ENCODE results near the gene POPDC3.
"Not testable (repeated sequence)": the region's sequence is repeated elsewhere in the genome, so short reads cannot be mapped to it uniquely, and the experiment has no call there.

Gene POPDC3

DNA sequence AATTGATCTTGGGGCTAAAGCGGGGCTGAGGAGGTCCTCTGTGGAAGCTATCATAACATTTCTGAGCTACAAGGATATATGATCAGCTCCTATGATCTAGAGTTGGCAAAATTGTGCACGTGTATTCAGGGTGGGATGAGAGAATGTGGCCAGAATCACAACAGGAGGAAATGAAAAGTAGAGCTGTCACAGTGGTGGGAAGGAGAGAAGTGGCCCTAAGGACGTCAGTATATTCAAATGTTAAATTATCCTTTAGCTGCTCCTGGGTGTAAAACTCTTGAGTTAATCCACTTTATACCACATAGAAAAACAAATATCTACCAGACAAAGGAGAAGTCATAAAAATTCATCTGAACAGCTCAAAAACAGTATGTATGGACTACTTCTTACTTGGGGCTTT lies 14.8 kb upstream of the POPDC3 start:
- DNase-seq: no peak

GRCh38 chr6:105194106-105194505 lies 14.3 kb upstream of the POPDC3 start:
- DNase-seq: no peak

DNA sequence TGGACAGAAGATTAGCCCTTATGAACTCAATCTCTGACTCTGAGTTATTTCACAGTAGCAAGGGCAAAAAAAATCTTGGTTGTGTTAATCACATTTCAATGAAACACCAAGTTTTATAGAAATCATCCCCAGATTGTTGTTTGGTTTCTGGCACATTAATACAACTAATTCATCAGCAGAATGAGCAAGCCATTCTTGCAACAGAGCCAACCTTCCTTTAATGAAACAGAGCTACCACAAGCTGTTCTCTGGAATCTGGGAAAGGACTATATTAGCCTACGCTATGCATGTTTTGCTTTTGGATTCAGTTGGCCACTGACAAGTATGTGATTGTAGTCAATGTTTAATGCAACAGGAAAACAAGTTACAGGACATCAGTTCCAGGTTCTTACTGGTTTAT lies 13.8 kb upstream of the POPDC3 start:
- peak; percentile 90 for DNase-seq

DNA sequence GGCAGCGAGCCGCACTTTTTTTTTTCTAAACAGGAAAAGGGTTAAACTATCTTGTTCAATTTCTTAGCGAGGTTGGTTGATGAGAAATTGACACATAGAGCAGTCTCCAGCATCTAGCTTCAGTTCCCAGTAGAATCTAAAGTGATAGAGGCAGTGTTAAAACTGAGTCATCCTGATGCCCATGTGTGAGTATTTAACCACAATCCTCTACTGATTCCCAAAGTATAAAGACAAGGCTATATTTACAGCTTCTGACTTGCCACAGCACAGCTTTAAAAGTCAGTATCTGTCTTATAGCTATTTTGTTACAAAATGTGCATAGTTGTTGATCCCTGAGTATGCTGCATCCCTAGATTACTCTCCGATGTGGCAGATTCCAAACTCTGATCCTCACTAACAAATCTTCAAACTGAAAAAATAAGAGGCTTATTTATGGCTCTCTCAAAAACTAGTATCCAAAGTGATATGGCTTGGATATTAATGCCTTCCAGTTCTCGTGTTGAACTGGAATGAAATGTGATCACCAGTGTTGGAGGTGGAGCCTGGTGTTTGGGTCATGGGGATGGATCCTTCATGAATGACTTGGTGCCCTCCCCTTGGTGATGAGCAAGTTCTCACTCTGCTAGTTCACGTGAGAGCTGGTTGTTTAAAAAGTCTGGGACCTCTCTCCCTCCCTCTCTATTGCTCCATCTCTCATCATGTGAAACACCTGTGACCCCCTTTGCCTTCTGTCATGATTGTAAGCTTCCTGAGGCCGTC lies 13.1 kb upstream of the POPDC3 start:
- DNase-seq: peak; percentile 87

DNA sequence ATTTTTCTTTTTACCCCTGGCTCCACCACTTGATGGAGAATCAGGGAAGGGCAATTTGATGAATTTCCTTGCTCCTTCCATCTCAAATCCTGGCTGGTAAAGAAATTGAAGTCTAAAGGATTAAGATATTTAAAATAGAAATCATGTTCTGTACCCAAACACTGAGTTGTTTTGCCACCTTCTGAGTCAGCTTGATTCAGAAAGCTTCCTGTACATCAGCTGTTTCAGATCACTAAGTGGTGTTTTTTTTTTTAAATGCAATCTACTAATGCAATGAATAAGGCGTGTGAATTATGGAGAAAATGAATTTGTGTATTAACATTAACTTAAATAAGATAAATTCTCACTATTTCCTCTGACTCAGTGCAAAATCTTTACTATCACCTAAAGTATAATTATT lies 11.5 kb upstream of the POPDC3 start:
- DNase-seq: no peak

DNA sequence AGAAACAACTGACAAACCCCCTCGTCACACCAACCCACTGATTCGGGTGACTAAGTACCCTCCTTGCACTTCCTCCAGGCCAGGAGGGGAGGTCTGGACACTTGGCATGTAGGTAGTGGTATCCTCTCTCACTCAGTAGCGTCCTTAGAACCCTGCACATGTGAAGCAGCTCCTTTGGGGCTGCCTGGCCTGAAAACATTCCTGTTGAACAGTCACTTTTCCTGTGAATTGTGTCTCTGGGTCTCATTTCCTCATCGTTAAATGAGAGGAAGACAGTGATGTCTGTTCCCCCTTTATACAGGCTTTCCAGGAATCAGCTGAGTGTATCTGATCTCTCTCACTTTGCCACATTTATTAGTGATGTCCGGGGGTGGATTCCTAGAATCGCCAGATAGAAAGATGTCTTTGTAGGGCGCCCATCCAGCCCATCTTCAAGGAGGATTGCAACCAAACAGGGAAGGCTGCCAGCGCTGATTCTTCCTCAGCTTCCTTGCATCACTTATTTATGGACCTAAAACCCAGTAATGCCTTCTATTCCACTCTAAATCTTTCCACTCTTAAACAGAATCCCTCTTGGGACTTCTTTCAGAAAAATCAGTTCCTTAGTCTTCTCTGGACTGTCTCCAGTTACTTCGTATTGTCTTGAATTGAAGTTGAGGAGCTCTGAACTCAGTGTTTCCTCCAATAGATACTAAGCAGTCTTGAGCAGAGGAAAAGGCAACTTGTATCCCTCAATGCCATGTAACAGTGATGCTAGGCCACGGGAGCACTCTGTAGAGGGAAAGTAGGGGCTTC lies 9.4 kb upstream of the POPDC3 start:
- no peak for DNase-seq

DNA sequence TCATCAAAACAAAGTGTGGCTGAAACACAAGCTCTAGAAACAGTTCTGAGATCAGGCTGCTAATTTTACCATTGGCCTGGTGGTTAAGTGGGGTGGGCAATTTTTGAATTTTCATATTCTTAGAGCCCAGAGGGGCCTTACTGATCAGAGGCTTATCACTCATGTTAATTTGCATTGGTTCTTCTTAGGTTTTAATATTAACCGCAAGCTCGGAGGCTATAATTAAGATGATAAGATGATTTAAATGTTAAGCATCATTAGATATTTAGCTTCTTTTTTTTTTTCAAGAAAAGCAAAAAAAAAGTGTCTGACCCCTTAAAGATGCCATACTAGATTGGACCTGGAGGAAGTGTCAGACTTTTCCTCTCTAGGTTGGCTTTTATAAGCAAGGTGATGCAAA lies 8.4 kb upstream of the POPDC3 start:
- no peak for DNase-seq

DNA sequence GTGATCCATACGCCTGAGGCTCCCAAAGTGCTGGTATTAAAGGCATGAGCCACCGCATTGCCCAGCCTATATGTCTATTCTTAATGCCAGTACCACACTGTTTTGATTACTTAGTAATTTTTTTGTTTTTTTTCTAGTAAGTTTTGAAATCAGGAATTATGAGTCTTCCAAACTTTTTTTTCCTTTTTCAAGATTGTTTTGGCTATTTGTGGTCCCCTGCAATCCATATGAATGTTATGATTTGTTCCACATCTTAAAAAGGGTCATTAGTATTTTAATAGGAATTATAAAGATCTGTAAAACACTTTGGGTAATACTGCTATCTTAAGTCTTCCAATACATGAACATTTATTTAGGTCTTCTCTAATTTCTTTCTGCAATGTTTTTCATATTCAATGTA lies 6.8 kb upstream of the POPDC3 start:
- no peak for DNase-seq

- peak; percentile 67 for DNase-seq
Observed at GRCh38 chr6:105184921-105185320, 5.1 kb upstream of the POPDC3 start.

DNA sequence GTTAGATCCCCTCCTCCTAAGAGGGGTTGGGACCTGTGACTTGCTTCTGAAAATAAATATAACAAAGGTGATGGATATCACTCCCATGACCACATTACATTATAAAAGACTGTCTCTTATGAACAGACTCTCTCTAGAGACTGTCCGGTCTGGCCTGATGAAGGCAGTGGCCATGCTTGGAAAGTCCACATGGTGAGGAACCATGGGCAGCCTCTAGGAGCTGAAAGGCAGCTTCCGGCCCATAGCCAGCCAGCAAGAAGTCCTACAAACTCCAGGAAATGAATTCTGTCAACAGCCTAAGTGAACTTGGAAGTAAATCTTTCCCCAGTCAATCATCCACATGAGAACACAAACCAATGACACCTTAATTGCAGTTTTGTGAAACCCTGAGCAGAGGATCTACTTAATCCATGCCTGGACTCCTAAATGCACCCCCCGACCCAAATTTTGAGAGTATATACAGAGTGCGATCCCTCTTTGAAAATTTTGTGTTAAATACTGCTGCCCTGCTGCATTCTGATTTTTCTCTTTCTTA lies 2.2 kb upstream of the POPDC3 start:
- DNase-seq: no peak

DNA sequence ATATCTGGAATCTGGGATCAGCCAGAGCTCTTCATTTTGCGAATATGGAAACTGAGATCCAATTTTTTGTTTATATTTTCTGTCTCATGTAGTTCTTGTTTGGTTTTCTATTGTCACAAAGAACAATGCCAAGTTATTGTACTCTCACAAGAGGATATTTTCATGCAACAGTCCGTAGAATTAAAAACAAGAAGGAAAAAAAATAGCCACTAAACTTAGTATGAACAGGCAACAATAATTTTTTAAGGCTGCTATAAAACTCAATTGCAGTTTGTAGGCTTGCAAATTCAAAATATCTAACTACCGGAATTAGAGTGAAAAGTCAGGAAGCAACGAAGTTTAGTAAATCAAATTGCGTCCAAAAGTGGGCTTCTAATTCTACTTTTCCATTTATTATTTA lies 1.2 kb downstream of the POPDC3 start:
- DNase-seq: no peak

DNA sequence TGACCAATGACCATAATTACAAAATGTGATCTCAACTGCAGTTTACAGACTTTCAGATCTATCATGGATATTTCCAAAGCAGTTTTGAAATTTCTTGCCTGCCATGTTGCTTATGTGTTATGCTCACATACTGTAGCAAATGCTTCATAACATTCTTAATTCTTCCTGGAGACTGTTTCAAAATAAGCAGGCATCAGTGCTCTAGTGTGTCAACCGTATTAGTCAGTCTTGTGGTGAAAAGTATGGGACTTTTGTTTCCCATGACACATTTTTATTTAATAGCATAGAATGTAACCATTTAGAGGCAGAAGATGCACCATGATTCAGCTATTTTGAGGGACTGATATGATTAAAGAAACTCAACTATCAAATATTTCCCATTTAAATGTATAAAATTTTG lies 1.7 kb downstream of the POPDC3 start:
- DNase-seq: peak; percentile 91

DNA sequence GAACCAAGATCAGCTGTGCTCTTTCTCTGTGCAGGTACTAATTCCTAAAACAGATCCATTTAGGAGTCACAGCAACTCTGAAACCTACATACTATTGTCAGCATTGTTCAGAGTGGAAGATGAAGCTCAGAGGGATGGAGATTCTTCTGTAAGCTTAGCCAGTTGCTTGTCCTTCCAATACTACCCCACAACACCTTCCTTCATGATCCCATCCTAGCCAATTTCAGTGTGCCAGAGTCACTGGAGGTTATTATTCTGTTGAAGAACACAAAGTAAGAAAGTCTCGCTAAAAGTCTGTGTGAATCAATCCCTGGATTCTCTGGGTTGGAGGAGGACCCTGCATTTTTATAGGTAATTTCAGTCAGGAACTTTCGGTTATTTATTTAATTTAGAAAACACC lies 2.3 kb downstream of the POPDC3 start:
- no peak for DNase-seq

DNA sequence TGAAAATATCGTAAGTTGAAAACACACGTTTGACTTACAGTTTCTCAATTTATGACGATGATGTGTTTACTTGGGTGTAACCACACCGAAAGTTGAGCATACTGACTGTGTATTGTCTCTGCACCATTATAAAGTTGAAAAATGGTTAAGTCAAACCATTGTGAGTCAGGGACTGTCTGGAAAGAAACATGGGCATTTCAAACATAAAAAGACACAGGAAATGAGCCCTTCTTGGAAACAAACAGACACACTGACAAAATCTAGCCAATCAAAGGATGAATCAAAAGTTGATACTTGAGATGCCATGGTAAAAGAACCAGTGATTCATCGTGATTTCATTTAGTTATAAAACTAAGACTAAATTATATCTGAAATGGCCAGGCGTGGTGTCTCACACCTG lies 5.3 kb downstream of the POPDC3 start:
- DNase-seq: peak; percentile 50

GRCh38 chr6:105172515-105172914 lies 7.3 kb downstream of the POPDC3 start:
- DNase-seq: not testable (repeated sequence)

- peak; percentile 52 for DNase-seq
Observed at GRCh38 chr6:105170059-105170458, 9.8 kb downstream of the POPDC3 start.

GRCh38 chr6:105167914-105168313 lies 11.9 kb downstream of the POPDC3 start:
- no peak for DNase-seq

DNA sequence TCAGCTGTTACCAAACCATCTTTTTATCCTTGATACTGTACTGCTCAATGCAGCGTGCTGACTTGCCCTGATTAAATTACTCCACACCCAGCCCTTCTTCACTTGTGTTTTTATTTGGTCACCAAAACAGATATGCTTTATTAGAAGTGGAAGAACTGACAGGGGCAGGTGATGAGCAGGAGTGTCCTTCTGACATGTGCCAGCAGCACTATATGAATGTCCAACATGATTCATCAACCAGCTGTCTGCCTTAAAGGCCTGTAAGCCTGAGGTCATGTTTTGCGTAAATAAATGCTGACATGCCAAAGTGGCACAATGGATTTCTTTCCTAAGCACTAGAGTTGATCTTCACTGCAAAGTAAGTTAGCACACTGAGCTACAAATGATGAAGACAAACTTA lies 15.4 kb downstream of the POPDC3 start:
- DNase-seq: peak; percentile 37

GRCh38 chr6:105163183-105163582 lies 16.6 kb downstream of the POPDC3 start:
- DNase-seq: peak; percentile 28

DNA sequence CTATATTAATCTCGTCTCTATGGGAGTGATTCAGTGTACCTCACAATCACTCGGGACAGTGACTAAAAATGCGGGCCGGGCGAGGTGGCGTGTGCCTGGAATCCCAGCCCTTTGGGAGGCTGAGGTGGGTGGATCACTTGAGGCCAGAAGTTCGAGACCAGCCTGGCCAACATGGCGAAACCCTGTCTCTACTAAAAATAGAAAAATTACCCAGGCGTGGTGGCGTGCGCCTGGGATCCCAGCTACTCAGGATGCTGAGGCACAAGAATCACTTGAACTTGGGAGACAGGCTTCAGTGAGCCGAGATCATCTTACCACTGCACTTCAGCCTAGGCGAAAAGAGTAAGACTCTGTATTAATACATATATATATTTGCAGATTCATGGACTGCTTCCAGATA lies 17.4 kb downstream of the POPDC3 start:
- no peak for DNase-seq

DNA sequence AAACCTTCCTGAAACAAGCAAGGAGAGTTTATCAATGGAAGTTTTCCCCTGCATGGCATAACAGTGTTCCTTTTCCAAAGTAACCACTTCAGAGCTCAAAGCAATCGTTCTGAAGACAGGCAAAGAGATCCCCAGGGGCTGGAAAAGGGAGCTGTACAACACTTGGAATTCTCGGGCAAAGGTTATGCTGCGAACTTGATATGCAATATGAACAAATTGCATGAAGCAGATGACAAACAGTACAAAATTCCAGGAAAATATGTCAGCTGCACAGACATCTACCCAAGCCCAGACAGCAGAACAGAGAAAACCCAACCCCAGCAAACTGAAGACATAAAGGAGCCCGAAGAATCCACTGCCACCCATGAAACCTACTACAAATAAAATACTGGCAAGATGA lies 18.4 kb downstream of the POPDC3 start:
- peak; percentile 26 for DNase-seq

DNA sequence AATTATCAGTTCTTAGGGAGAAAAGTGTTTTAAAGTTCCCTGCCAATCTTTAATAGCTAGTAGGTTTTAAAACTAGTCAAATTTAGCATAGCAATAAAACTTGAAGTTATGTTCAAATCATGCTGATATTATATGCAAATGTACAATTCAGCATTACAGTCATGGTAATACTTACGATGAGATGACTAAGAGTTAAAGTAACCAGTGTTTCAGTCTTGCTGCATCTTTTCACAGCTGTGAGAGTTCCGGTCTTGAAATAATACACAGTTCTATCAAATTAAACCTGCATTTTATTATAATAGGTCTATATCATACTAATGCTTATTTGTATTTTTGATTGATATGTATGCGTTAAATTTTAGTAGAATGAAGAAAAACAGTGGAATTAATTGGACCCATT lies 26.1 kb downstream of the POPDC3 start:
- DNase-seq: no peak

GRCh38 chr6:105152880-105153279 lies 26.9 kb downstream of the POPDC3 start:
- no peak for DNase-seq

DNA sequence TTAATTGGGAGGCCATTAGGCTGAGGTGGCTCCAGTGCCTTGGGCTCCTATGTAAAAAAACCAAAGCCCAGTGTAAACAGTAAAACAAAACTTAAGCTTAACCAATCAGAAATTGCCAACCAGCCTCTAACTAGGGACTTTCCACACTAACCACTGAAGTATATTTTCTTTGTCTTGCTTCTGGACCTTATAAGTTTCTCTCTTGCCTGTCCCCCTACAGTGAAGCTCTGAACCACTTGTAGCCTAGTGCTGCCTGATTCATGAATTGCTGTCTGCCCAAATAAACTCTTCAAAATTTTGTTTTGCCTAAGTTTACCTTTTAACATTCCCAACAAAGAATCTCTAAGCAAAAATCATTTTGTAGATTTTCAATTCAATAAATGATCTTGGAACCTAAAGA lies 28.2 kb downstream of the POPDC3 start:
- DNase-seq: no peak

Measured in fibroblast of upper back skin (primary cell).